H9 (cell line): Measurements from ENCODE around the gene RAB27A. TPM values are rescaled to one million over a fixed set of nuclear protein-coding genes. Genes with fewer than 3 reads are reported as not detected.

Source experiments
- DNase-seq: peaks from one replicate; pipeline ENCODE4 v3.0.0-alpha.2; 2017
- H2AFZ ChIP-seq: one replicate; pipeline ENCODE4 v1.6.1; 2013; ENCODE audit warnings: mild to moderate bottlenecking, low read length, control low read depth, moderate library complexity
- H2AK5ac ChIP-seq: 2 replicates; pipeline ENCODE4 v1.6.1; 2013; ENCODE audit warnings: low read length, control low read depth, mixed read lengths; ENCODE audit not compliant: insufficient read length
- H2BK120ac ChIP-seq: one replicate; pipeline ENCODE4 v1.6.1; 2013; ENCODE audit warnings: low read depth, mild to moderate bottlenecking, low read length, control low read depth, inconsistent platforms; ENCODE audit not compliant: poor library complexity, severe bottlenecking
- H2BK12ac ChIP-seq: 2 replicates; pipeline ENCODE4 v1.6.1; 2013; ENCODE audit warnings: low read length, control low read depth, mixed read lengths, low read depth; ENCODE audit not compliant: insufficient read length
- H2BK15ac ChIP-seq: 2 replicates; pipeline ENCODE4 v1.6.1; 2013; ENCODE audit warnings: low read depth, low read length, control low read depth
- H2BK20ac ChIP-seq: one replicate; pipeline ENCODE4 v1.6.1; 2013; ENCODE audit warnings: low read depth, mild to moderate bottlenecking, low read length, control low read depth, inconsistent platforms; ENCODE audit not compliant: poor library complexity, severe bottlenecking
- H2BK5ac ChIP-seq: 2 replicates; pipeline ENCODE4 v1.6.1; 2013; ENCODE audit warnings: low read length, control low read depth, mixed read lengths; ENCODE audit not compliant: insufficient read length
- H3K14ac ChIP-seq: 2 replicates; pipeline ENCODE4 v1.6.1; 2013; ENCODE audit warnings: low read length, control low read depth; ENCODE audit not compliant: insufficient read depth
- H3K18ac ChIP-seq: 2 replicates; pipeline ENCODE4 v1.6.1; 2013; ENCODE audit warnings: low read depth, mild to moderate bottlenecking, mixed read lengths, low read length, control low read depth; ENCODE audit not compliant: insufficient read length
- H3K23ac ChIP-seq: 2 replicates; pipeline ENCODE4 v1.6.1; 2013; ENCODE audit warnings: low read length, control low read depth, mixed read lengths, low read depth; ENCODE audit not compliant: insufficient read length
- H3K23me2 ChIP-seq: 2 replicates; pipeline ENCODE4 v1.6.1; 2013; ENCODE audit warnings: low read depth, mild to moderate bottlenecking, mixed read lengths, low read length, control low read depth; ENCODE audit not compliant: insufficient read length, poor library complexity, severe bottlenecking
- H3K27ac ChIP-seq: 2 replicates; pipeline ENCODE4 v1.5.1; 2013; ENCODE audit warnings: low read length, control low read depth, mixed read lengths, low read depth; ENCODE audit not compliant: insufficient read length
- H3K27me3 ChIP-seq: 2 replicates; pipeline ENCODE4 v1.6.1; 2013; ENCODE audit warnings: low read length, control low read depth, inconsistent platforms; ENCODE audit not compliant: insufficient read depth
- H3K4ac ChIP-seq: 2 replicates; pipeline ENCODE4 v1.6.1; 2013; ENCODE audit warnings: low read depth, mild to moderate bottlenecking, control low read depth, inconsistent platforms, low read length, moderate library complexity
- H3K4me1 ChIP-seq: 2 replicates; pipeline ENCODE4 v1.6.1; 2013; ENCODE audit warnings: low read length, control low read depth, inconsistent platforms; ENCODE audit not compliant: insufficient read depth
- H3K4me2 ChIP-seq: 2 replicates; pipeline ENCODE4 v1.6.1; 2013; ENCODE audit warnings: low read length, control low read depth, mixed read lengths; ENCODE audit not compliant: insufficient read length, insufficient read depth
- H3K56ac ChIP-seq: 2 replicates; pipeline ENCODE4 v1.6.1; 2013; ENCODE audit warnings: low read depth, mild to moderate bottlenecking, mixed read lengths, low read length, control low read depth; ENCODE audit not compliant: insufficient read length
- H3K79me1 ChIP-seq: 2 replicates; pipeline ENCODE4 v1.6.1; 2013; ENCODE audit warnings: low read depth, mild to moderate bottlenecking, moderate library complexity, low read length, control low read depth, inconsistent platforms; ENCODE audit not compliant: insufficient read depth, poor library complexity, severe bottlenecking
- H3K79me2 ChIP-seq: 2 replicates; pipeline ENCODE4 v1.6.1; 2013; ENCODE audit warnings: low read length, control low read depth, inconsistent platforms; ENCODE audit not compliant: insufficient read depth
- H3K9ac ChIP-seq: 2 replicates; pipeline ENCODE4 v1.6.1; 2013; ENCODE audit warnings: low read length, control low read depth, mixed read lengths; ENCODE audit not compliant: insufficient read length; ENCODE audit errors: extremely low read depth
- H3K9me3 ChIP-seq: one replicate; pipeline ENCODE4 v1.6.1; 2013; ENCODE audit warnings: low read depth, low read length, inconsistent platforms; ENCODE audit not compliant: control insufficient read depth
- H3T11ph ChIP-seq: one replicate; pipeline ENCODE4 v1.6.1; 2013; ENCODE audit warnings: mild to moderate bottlenecking, low read length, control low read depth, inconsistent platforms
- H4K20me1 ChIP-seq: one replicate; pipeline ENCODE4 v1.6.1; 2013; ENCODE audit not compliant: control insufficient read depth, insufficient read length, insufficient read depth
- H4K5ac ChIP-seq: 2 replicates; pipeline ENCODE4 v1.6.1; 2013; ENCODE audit warnings: low read depth, mild to moderate bottlenecking, mixed read lengths, low read length, control low read depth; ENCODE audit not compliant: insufficient read length
- H4K8ac ChIP-seq: replicated peaks from 2 replicates; pipeline ENCODE4 v1.6.1; 2013; ENCODE audit warnings: low read length, control low read depth, mixed read lengths, low read depth; ENCODE audit not compliant: insufficient read length
- H4K91ac ChIP-seq: 2 replicates; pipeline ENCODE4 v1.6.1; 2013; ENCODE audit warnings: low read depth, mild to moderate bottlenecking, moderate library complexity, mixed read lengths, low read length, control low read depth; ENCODE audit not compliant: insufficient read length
- H3K27ac Mint-ChIP-seq, 3 experiments: 2 replicates in 2 of 3; 3 replicates in 1 of 3; pipeline ENCODE4 v1.8.0; 2020 to 2021; ENCODE audit warnings: mixed read lengths in 3 of 3, mild to moderate bottlenecking in 1 of 3, moderate library complexity in 1 of 3
- H3K27me3 Mint-ChIP-seq: 2 replicates; pipeline ENCODE4 v1.8.0; 2021; ENCODE audit warnings: low read depth, mild to moderate bottlenecking, moderate library complexity, mixed read lengths
- H3K36me3 Mint-ChIP-seq, 3 experiments: 2 replicates in 2 of 3; 3 replicates in 1 of 3; pipeline ENCODE4 v1.8.0; 2020 to 2021; ENCODE audit warnings: low read depth in 3 of 3, mixed read lengths in 3 of 3; ENCODE audit not compliant: insufficient read depth in 1 of 3
- H3K4me1 Mint-ChIP-seq, 2 experiments: 2 replicates each; pipeline ENCODE4 v1.8.0; 2020; ENCODE audit warnings: mixed read lengths in 2 of 2
- H3K4me3 Mint-ChIP-seq, 2 experiments: 2 replicates in 1 of 2; 3 replicates in 1 of 2; pipeline ENCODE4 v1.8.0; 2020 to 2021; ENCODE audit warnings: mild to moderate bottlenecking in 2 of 2, mixed read lengths in 2 of 2, moderate library complexity in 1 of 2
- H3K9me3 Mint-ChIP-seq, 2 experiments: 2 replicates in 1 of 2; 3 replicates in 1 of 2; pipeline ENCODE4 v1.8.0; 2020; ENCODE audit warnings: mild to moderate bottlenecking in 2 of 2, mixed read lengths in 2 of 2, moderate library complexity in 1 of 2
- WGBS: extraction: QIAGEN DNeasy Blood & Tissue Kit; methylation state at CpG from one replicate; pipeline ENCODE4 v1.1.7; 2013; ENCODE audit warnings: missing lambda C conversion rate, low lambda C conversion rate, mixed read lengths; ENCODE audit not compliant: insufficient read length; ENCODE audit errors: extremely low coverage; 5-methylcytosine and 5-hydroxymethylcytosine counted together
- total RNA-seq: library from RNA; stranded (reverse); gene quantifications from 2 replicates; pipeline ENCODE4 v1.2.1, GENCODE V29; 2021
- TF ChIP-seq, protein P1 (sequence below): fragments of 200-600 bp; sonication (generic); conservative IDR thresholded peaks from 3 replicates; pipeline ENCODE4 v1.8.0; 2021; ENCODE audit warnings: antibody characterized with exemption, mild to moderate bottlenecking

The RAB27A gene
- total RNA-seq, 1 experiment from 2014 or later: 6.8 TPM

DNA sequence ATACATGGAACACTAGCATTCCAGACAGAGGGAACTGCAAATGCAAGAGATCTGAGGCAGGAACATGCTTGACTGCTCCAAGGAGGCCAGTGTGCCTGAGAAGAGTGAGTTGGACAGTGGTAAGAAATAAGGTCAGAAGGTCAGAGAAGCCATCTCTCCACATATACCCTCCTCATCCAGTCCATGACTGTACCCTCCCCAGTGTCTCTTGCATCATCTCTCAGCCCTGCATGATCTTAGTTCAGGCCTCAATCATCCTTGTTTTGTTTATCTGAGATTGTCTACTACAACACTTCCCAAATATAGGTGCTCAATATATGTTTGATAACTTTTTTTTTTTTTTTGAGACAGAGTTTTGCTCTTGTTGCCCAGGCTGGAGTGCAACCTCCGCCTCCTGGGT lies 87.4 kb downstream of the RAB27A start:
- Histone ChIP-seq H3K79me1 (no peaks in the 10 kb centered on the region), H4K91ac (no peak overlapping the region), H3K9me3 (no peaks in the 10 kb centered on the region), H2BK120ac (no peak overlapping the region), H3K23ac (no peak overlapping the region), H3K4ac (no peak overlapping the region), H3K14ac (no peak overlapping the region), H3K18ac (no peak overlapping the region), H3K79me2 (no peaks in the 10 kb centered on the region), H3K23me2 (no peaks in the 10 kb centered on the region), H2AK5ac (no peak overlapping the region), H3K27me3 (no peaks in the 10 kb centered on the region), H2BK5ac (no peak overlapping the region), H3K9ac (no peak overlapping the region), H3K56ac (no peak overlapping the region), H2BK12ac (no peak overlapping the region), H3K27ac (no peak overlapping the region), H3K4me1 (no peaks in the 10 kb centered on the region), H2BK20ac (no peak overlapping the region), H2BK15ac (no peak overlapping the region), H4K20me1 (no peaks in the 10 kb centered on the region), H4K5ac (no peak overlapping the region), H4K8ac (no peak overlapping the region), H2AFZ (no peak overlapping the region), H3K4me2 (no peak overlapping the region), H3T11ph (no peak overlapping the region)
- Mint-ChIP-seq H3K4me1 (no peaks in the 10 kb centered on the region), H3K27ac (peak overlapping the region in 1 of 3 experiments; percentile 23; a peak in 1 of 7 replicates), H3K27me3 (no peaks in the 10 kb centered on the region), H3K36me3 (peaks cover 0 to 10% (median 0%) of the 10 kb centered on the region in 3 experiments; a peak in 3 of 7 replicates), H3K9me3 (peaks cover 9 to 11% of the 10 kb centered on the region in 2 experiments; a peak in 4 of 5 replicates), H3K4me3 (no peak overlapping the region)
- no CpG with 5 or more reads among the region's 1 CpG for WGBS
- DNase-seq: no peak
- TF ChIP-seq, protein P1, sequence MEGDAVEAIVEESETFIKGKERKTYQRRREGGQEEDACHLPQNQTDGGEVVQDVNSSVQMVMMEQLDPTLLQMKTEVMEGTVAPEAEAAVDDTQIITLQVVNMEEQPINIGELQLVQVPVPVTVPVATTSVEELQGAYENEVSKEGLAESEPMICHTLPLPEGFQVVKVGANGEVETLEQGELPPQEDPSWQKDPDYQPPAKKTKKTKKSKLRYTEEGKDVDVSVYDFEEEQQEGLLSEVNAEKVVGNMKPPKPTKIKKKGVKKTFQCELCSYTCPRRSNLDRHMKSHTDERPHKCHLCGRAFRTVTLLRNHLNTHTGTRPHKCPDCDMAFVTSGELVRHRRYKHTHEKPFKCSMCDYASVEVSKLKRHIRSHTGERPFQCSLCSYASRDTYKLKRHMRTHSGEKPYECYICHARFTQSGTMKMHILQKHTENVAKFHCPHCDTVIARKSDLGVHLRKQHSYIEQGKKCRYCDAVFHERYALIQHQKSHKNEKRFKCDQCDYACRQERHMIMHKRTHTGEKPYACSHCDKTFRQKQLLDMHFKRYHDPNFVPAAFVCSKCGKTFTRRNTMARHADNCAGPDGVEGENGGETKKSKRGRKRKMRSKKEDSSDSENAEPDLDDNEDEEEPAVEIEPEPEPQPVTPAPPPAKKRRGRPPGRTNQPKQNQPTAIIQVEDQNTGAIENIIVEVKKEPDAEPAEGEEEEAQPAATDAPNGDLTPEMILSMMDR: no peak
